ENCODE results near the gene ATP6V1F. TPM values are rescaled to one million over a fixed set of nuclear protein-coding genes. Genes with fewer than 3 reads are reported as not detected.

The ATP6V1F gene
- total RNA-seq, 1 experiment from 2014 or later, result 169 TPM

DNA sequence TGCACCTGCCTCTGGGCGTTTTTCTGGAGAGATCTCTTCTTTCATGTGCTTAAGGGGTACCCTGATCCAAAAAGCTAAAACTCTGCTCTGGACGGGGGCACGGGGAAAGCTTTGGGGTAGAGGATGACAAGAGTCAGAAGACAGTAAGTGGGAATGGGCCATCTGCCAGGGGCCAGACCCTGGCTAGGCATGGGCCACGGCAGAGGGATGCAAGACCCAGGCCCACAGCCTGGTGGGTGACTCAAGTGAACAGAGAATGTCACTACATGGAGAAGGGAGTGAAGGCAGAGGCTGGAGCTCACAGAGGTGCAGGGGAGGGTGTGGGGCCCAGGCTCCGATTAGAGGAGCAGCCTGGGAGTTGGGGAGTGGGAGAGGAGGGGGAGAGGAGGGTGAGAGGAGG is 17.2 kb upstream of the ATP6V1F start:
- no peaks in the 10 kb centered on the region for H3K27me3 ChIP-seq (ENCODE audit: insufficient read depth, low read depth)
- POLR2A ChIA-PET (ENCODE audit: unreplicated experiment), result interaction anchor here (0.6 kb wide), 1 partner anchor 319 kb away, joined by 5 read pairs; no protein-coding TSS in a partner anchor
- H3K9me3 ChIP-seq (ENCODE audit: insufficient read depth, low read depth), result no peaks in the 10 kb centered on the region
- intact Hi-C loops (cut with micrococcal nuclease; ENCODE audit: unreplicated experiment), result no loop called here
- H4K20me1 ChIP-seq (ENCODE audit: insufficient read depth), result no peaks in the 10 kb centered on the region
- no peak overlapping the region for H2AFZ ChIP-seq
- H3K4me1 ChIP-seq (replicated peaks; ENCODE audit: insufficient read depth), result no peaks in the 10 kb centered on the region
- CTCF ChIA-PET, result no interaction called here
- H3K27ac ChIP-seq, result no peak overlapping the region
- H3K79me2 ChIP-seq (ENCODE audit: low read depth), result no peaks in the 10 kb centered on the region
- H3K4me3 ChIP-seq, result no peak overlapping the region
- BruUV-seq (replicated peaks), result no TSS peak
- TF ChIP-seq, protein P1, sequence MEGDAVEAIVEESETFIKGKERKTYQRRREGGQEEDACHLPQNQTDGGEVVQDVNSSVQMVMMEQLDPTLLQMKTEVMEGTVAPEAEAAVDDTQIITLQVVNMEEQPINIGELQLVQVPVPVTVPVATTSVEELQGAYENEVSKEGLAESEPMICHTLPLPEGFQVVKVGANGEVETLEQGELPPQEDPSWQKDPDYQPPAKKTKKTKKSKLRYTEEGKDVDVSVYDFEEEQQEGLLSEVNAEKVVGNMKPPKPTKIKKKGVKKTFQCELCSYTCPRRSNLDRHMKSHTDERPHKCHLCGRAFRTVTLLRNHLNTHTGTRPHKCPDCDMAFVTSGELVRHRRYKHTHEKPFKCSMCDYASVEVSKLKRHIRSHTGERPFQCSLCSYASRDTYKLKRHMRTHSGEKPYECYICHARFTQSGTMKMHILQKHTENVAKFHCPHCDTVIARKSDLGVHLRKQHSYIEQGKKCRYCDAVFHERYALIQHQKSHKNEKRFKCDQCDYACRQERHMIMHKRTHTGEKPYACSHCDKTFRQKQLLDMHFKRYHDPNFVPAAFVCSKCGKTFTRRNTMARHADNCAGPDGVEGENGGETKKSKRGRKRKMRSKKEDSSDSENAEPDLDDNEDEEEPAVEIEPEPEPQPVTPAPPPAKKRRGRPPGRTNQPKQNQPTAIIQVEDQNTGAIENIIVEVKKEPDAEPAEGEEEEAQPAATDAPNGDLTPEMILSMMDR (conservative IDR thresholded peaks at IDR 0.05), result no peak
- no peak for TF ChIP-seq EZH2 (IDR thresholded peaks at IDR 0.05; ENCODE audit: low read depth)
- H3K36me3 ChIP-seq (ENCODE audit: low read depth), result no peaks in the 10 kb centered on the region
- no peaks in the 10 kb centered on the region for H3K9me2 ChIP-seq (ENCODE audit: insufficient read depth)
- H3F3A ChIP-seq (ENCODE audit: insufficient read depth, low read depth), result no peaks in the 10 kb centered on the region
- no peak overlapping the region for H3K4me2 ChIP-seq
- DNase-seq, result no peak

DNA sequence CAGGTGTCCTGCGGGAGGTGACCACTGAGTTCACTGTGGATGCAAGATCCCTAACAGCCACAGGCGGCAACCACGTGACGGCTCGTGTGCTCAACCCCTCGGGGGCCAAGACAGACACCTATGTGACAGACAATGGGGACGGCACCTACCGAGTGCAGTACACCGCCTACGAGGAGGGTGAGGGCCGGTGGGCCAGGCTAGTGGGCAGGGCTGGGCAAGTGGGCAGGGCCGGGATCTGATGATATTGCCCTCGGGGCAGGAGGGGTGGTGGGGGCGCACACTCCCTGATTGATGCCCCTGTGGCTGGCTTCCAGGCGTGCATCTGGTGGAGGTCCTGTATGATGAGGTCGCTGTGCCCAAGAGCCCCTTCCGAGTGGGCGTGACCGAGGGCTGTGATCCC is 16.7 kb upstream of the ATP6V1F start:
- no peak overlapping the region for H3K27ac ChIP-seq
- no peaks in the 10 kb centered on the region for H3F3A ChIP-seq (ENCODE audit: insufficient read depth, low read depth)
- no TSS peak for BruUV-seq (replicated peaks)
- no peaks in the 10 kb centered on the region for H3K79me2 ChIP-seq (ENCODE audit: low read depth)
- no peaks in the 10 kb centered on the region for H3K36me3 ChIP-seq (ENCODE audit: low read depth)
- H4K20me1 ChIP-seq (ENCODE audit: insufficient read depth), result no peaks in the 10 kb centered on the region
- intact Hi-C loops (cut with micrococcal nuclease; ENCODE audit: unreplicated experiment), result no loop called here
- no peaks in the 10 kb centered on the region for H3K27me3 ChIP-seq (ENCODE audit: insufficient read depth, low read depth)
- no peak overlapping the region for H2AFZ ChIP-seq
- CTCF ChIA-PET, result no interaction called here
- no peak overlapping the region for H3K4me3 ChIP-seq
- no peak for TF ChIP-seq EZH2 (IDR thresholded peaks at IDR 0.05; ENCODE audit: low read depth)
- TF ChIP-seq, protein P1 (conservative IDR thresholded peaks at IDR 0.05), result no peak
- no peaks in the 10 kb centered on the region for H3K9me2 ChIP-seq (ENCODE audit: insufficient read depth)
- DNase-seq, result no peak
- no peak overlapping the region for H3K4me2 ChIP-seq
- POLR2A ChIA-PET (ENCODE audit: unreplicated experiment), result interaction anchor here (0.6 kb wide), 1 partner anchor 318 kb away, joined by 5 read pairs; no protein-coding TSS in a partner anchor
- H3K9me3 ChIP-seq (ENCODE audit: insufficient read depth, low read depth), result no peaks in the 10 kb centered on the region
- H3K4me1 ChIP-seq (replicated peaks; ENCODE audit: insufficient read depth), result no peaks in the 10 kb centered on the region

DNA sequence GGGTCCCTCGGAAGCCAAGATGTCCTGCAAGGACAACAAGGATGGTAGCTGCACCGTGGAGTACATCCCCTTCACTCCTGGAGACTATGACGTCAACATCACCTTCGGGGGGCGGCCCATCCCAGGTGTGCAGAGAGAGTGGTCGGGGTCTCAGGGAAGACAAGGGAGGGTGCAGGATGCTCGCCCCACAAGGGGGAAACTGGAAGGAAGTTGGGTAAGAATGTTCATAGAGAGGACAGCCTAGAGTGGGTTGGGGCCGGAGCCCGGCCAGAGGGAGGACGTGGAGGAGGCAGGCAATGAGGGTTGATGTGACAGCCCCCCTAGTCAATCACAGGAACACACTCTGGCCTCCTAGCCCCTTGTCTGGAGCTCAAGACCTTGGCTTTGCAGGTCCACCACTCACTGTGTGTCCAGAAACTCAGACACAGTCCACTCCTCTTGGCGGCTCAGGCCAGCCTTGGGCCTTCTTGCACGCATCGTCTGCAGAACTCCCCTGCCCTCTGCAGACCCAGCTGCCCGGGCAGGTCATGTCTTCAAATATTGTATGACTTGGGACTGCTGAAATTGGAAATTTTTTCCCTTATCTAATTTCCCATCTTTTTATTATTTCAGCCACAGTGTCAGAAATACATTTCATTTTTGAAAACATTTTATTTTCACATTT is 15.7 kb upstream of the ATP6V1F start:
- CTCF ChIA-PET, result no interaction called here
- Histone ChIP-seq H4K20me1 (ENCODE audit: insufficient read depth) (no peaks in the 10 kb centered on the region), H3K4me3 (no peak overlapping the region), H2AFZ (no peak overlapping the region), H3F3A (ENCODE audit: insufficient read depth, low read depth) (no peaks in the 10 kb centered on the region), H3K4me2 (no peak overlapping the region), H3K36me3 (ENCODE audit: low read depth) (no peaks in the 10 kb centered on the region), H3K79me2 (ENCODE audit: low read depth) (no peaks in the 10 kb centered on the region), H3K9me3 (ENCODE audit: insufficient read depth, low read depth) (no peaks in the 10 kb centered on the region), H3K27me3 (ENCODE audit: insufficient read depth, low read depth) (no peaks in the 10 kb centered on the region), H3K27ac (no peak overlapping the region), H3K9me2 (ENCODE audit: insufficient read depth) (no peaks in the 10 kb centered on the region), H3K4me1 (replicated peaks; ENCODE audit: insufficient read depth) (no peaks in the 10 kb centered on the region)
- TF ChIP-seq EZH2 (IDR thresholded peaks at IDR 0.05; ENCODE audit: low read depth), result no peak
- no peak for DNase-seq
- POLR2A ChIA-PET (ENCODE audit: unreplicated experiment), result no interaction called here
- no TSS peak for BruUV-seq (replicated peaks)
- intact Hi-C loops (cut with micrococcal nuclease; ENCODE audit: unreplicated experiment), result no loop called here

DNA sequence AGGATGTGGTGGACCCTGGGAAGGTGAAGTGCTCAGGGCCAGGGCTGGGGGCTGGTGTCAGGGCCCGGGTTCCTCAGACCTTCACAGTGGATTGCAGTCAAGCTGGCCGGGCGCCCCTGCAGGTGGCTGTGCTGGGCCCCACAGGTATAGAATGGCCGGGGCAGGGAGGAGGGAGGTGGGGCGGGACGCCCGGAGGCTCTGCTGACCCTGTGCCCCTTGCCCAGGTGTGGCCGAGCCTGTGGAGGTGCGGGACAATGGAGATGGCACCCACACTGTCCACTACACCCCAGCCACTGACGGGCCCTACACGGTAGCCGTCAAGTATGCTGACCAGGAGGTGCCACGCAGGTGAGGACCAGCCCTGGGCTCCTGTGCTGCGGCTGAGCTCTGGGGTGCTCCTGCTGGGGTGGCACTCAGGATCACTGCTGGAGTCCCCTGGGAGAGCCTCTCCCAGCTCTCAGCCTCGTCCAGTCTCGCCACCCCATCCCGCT is 14.9 kb upstream of the ATP6V1F start:
- no peaks in the 10 kb centered on the region for H4K20me1 ChIP-seq (ENCODE audit: insufficient read depth)
- CTCF ChIA-PET, result no interaction called here
- intact Hi-C loops (cut with micrococcal nuclease; ENCODE audit: unreplicated experiment), result no loop called here

More for the DNA sequence above, 14.9 kb upstream of the ATP6V1F start:
- Histone ChIP-seq H3K4me1 (replicated peaks; ENCODE audit: insufficient read depth) (no peaks in the 10 kb centered on the region), H2AFZ (no peak overlapping the region), H3K79me2 (ENCODE audit: low read depth) (no peaks in the 10 kb centered on the region), H3K27ac (no peak overlapping the region), H3K9me2 (ENCODE audit: insufficient read depth) (no peaks in the 10 kb centered on the region), H3K9me3 (ENCODE audit: insufficient read depth, low read depth) (no peaks in the 10 kb centered on the region), H3F3A (ENCODE audit: insufficient read depth, low read depth) (no peaks in the 10 kb centered on the region), H3K4me2 (no peak overlapping the region), H3K27me3 (ENCODE audit: insufficient read depth, low read depth) (no peaks in the 10 kb centered on the region), H3K36me3 (ENCODE audit: low read depth) (no peaks in the 10 kb centered on the region), H3K4me3 (no peak overlapping the region)
- no peak for DNase-seq
- no peak for TF ChIP-seq EZH2 (IDR thresholded peaks at IDR 0.05; ENCODE audit: low read depth)
- TF ChIP-seq, protein P1 (conservative IDR thresholded peaks at IDR 0.05), result no peak
- no TSS peak for BruUV-seq (replicated peaks)
- POLR2A ChIA-PET (ENCODE audit: unreplicated experiment), result no interaction called here

Measured in PC-9 (cell line).